Uterus (tissue), 2 donors: ENCODE data around the gene ACKR2.

Experiments
- CTCF ChIP-seq, 4 experiments: fragments of 200-600 bp in 2 of 4; fragments of 450-650 bp in 2 of 4; sonication (generic) in 2 of 4; IDR thresholded peaks; one replicate each; pipeline ENCODE4 v1.5.1; 2016 to 2019; ENCODE audit warnings: antibody characterized with exemption in 4 of 4, mild to moderate bottlenecking in 2 of 4, moderate library complexity in 1 of 4
- POLR2A ChIP-seq, 2 donors: fragments of 450-650 bp; IDR thresholded peaks; one replicate each; pipeline ENCODE4 v1.6.1; 2016; ENCODE audit warnings: antibody characterized with exemption in 2 of 2, mild to moderate bottlenecking in 1 of 2, moderate library complexity in 1 of 2

- TF ChIP-seq CTCF (IDR thresholded peaks at IDR 0.05), result no peak
- no peak for TF ChIP-seq POLR2A (IDR thresholded peaks at IDR 0.05)
Measured at GRCh38 chr3:42901073-42901415, 91.8 kb downstream of the ACKR2 start.
